ENCODE results near the gene DARS1.

Gene DARS1

DNA sequence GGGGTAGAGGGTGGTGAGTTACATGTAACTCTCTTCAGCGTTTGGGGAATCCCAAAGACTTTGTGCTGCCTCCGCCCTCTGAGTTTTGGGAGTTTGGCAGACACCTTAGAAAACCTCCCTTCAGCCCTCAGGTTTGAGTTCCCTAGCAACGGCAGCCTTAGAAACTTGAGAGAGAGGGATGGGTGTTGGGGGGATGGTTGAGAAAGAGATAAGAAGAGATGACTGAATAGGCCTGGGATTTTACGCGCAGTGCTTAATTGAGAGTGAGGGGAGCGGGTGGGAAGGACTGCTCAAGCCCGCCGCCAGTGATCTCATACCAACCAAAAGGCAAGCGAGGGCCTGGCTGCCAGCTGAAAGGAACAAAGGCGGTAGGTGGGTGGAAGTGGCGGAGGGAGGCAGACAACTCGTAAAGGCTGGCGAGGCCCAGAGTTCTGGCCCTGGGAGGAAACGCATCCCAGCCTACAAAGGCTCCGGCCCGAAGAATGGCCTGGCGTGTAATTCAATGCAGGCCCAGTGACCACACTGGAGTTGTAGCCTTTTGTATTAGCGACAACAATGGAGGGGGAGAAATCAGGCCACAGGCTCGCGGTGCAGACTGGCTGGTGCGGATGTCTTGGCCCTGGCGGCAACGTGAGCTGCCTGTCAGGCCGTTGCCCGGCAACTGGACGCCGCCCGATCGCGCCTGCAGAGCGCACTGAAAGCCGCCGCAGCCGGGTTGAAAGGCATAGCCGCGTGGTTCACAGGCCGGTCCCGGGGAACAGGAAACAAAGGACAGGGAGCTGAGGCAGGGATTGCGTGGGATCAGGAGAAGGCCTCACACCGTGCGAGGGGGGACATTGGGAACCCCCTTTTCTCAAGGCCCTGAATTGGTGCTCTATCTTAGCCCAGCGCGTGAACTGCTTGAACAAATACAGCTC is 39.9 kb upstream of the DARS1 start:
- TF ChIP-seq ESRRG (CRISPR knock-in tag; IDR thresholded peaks at IDR 0.05) (no peak), SNAI2 (CRISPR knock-in tag; IDR thresholded peaks at IDR 0.05) (no peak), ARNTL (CRISPR knock-in tag; IDR thresholded peaks at IDR 0.05; ENCODE audit: borderline replicate concordance, low read depth) (no peak), ZFP3 (CRISPR knock-in tag; IDR thresholded peaks at IDR 0.05) (no peak), GLIS3 (CRISPR knock-in tag; IDR thresholded peaks at IDR 0.05) (no peak), ZFP30 (CRISPR knock-in tag; IDR thresholded peaks at IDR 0.05) (no peak), TOX (CRISPR knock-in tag; IDR thresholded peaks at IDR 0.05; ENCODE audit: borderline replicate concordance) (no peak), OSR1 (CRISPR knock-in tag; IDR thresholded peaks at IDR 0.05) (no peak), ZNF565 (CRISPR knock-in tag; conservative IDR thresholded peaks at IDR 0.05; ENCODE audit: low read depth) (no peak)
- TF ChIP-seq, protein P1, sequence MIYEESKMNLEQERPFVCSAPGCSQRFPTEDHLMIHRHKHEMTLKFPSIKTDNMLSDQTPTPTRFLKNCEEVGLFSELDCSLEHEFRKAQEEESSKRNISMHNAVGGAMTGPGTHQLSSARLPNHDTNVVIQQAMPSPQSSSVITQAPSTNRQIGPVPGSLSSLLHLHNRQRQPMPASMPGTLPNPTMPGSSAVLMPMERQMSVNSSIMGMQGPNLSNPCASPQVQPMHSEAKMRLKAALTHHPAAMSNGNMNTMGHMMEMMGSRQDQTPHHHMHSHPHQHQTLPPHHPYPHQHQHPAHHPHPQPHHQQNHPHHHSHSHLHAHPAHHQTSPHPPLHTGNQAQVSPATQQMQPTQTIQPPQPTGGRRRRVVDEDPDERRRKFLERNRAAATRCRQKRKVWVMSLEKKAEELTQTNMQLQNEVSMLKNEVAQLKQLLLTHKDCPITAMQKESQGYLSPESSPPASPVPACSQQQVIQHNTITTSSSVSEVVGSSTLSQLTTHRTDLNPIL (CRISPR knock-in tag; IDR thresholded peaks at IDR 0.05; ENCODE audit: low read depth), result no peak
- TF ChIP-seq, protein P2, sequence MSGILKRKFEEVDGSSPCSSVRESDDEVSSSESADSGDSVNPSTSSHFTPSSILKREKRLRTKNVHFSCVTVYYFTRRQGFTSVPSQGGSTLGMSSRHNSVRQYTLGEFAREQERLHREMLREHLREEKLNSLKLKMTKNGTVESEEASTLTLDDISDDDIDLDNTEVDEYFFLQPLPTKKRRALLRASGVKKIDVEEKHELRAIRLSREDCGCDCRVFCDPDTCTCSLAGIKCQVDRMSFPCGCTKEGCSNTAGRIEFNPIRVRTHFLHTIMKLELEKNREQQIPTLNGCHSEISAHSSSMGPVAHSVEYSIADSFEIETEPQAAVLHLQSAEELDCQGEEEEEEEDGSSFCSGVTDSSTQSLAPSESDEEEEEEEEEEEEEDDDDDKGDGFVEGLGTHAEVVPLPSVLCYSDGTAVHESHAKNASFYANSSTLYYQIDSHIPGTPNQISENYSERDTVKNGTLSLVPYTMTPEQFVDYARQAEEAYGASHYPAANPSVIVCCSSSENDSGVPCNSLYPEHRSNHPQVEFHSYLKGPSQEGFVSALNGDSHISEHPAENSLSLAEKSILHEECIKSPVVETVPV (CRISPR knock-in tag; IDR thresholded peaks at IDR 0.05), result no peak
- TF ChIP-seq, protein P3, sequence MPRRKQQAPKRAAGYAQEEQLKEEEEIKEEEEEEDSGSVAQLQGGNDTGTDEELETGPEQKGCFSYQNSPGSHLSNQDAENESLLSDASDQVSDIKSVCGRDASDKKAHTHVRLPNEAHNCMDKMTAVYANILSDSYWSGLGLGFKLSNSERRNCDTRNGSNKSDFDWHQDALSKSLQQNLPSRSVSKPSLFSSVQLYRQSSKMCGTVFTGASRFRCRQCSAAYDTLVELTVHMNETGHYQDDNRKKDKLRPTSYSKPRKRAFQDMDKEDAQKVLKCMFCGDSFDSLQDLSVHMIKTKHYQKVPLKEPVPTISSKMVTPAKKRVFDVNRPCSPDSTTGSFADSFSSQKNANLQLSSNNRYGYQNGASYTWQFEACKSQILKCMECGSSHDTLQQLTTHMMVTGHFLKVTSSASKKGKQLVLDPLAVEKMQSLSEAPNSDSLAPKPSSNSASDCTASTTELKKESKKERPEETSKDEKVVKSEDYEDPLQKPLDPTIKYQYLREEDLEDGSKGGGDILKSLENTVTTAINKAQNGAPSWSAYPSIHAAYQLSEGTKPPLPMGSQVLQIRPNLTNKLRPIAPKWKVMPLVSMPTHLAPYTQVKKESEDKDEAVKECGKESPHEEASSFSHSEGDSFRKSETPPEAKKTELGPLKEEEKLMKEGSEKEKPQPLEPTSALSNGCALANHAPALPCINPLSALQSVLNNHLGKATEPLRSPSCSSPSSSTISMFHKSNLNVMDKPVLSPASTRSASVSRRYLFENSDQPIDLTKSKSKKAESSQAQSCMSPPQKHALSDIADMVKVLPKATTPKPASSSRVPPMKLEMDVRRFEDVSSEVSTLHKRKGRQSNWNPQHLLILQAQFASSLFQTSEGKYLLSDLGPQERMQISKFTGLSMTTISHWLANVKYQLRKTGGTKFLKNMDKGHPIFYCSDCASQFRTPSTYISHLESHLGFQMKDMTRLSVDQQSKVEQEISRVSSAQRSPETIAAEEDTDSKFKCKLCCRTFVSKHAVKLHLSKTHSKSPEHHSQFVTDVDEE (CRISPR knock-in tag; IDR thresholded peaks at IDR 0.05), result no peak
- peak; percentile 76 for ATAC-seq

DNA sequence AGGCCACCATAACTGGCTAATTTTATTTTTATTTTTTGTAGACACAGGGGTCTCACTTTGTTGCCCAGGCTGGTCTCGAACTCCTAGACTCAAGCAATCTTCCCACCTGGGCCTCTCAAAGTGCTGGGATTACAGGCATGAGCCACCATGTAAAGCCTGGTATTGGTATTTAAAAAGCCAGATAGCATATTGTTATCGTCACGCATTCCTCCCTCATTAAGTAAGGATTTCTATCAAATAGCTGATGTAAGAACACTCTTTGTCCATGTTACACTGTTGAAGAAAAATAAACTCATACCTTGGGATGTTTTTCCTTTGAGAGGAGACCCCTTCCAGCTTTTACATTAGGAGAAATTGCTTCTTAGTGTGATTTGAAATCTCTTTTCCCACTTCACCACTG is 39.2 kb upstream of the DARS1 start:
- TF ChIP-seq ZFP30 (CRISPR knock-in tag; IDR thresholded peaks at IDR 0.05), result no peak
- TF ChIP-seq ARNTL (CRISPR knock-in tag; IDR thresholded peaks at IDR 0.05; ENCODE audit: borderline replicate concordance, low read depth), result no peak
- TF ChIP-seq ESRRG (CRISPR knock-in tag; IDR thresholded peaks at IDR 0.05), result no peak
- no peak for TF ChIP-seq BACH2 (CRISPR knock-in tag; IDR thresholded peaks at IDR 0.05; ENCODE audit: borderline replicate concordance)
- TF ChIP-seq, protein P1 (CRISPR knock-in tag; IDR thresholded peaks at IDR 0.05; ENCODE audit: low read depth), result no peak
- TF ChIP-seq, protein P3 (CRISPR knock-in tag; IDR thresholded peaks at IDR 0.05), result no peak
- TF ChIP-seq RARB (CRISPR knock-in tag; IDR thresholded peaks at IDR 0.05), result no peak
- no peak for TF ChIP-seq ZNF8 (CRISPR knock-in tag; IDR thresholded peaks at IDR 0.05)
- no peak for TF ChIP-seq OSR1 (CRISPR knock-in tag; IDR thresholded peaks at IDR 0.05)
- no peak for ATAC-seq

DNA sequence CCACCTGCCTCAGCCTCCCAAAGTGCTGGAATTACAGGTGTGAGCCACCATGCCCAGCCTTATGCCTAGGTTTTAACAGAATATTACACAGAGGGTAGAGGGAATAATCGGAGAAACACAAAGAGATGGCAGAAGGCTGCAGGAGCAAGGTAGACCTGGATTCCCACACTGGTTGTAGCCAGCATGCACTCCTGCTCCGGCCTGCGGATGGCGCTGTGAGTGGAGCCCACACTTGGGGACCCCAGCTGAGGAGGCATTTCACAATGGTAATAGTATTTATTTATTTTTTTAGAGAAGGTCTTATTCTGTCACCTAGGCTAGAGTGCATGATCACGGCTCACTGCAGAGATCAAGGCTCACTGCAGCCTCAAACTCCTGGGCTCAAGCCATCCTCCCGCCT is 38.8 kb upstream of the DARS1 start:
- ATAC-seq, result no peak
- TF ChIP-seq GLIS3 (CRISPR knock-in tag; IDR thresholded peaks at IDR 0.05) (no peak), ZFP30 (CRISPR knock-in tag; IDR thresholded peaks at IDR 0.05) (no peak), SNAI2 (CRISPR knock-in tag; IDR thresholded peaks at IDR 0.05) (no peak), ISL1 (CRISPR knock-in tag; IDR thresholded peaks at IDR 0.05) (no peak), ARNTL (CRISPR knock-in tag; IDR thresholded peaks at IDR 0.05; ENCODE audit: borderline replicate concordance, low read depth) (no peak)
- TF ChIP-seq, protein P3 (CRISPR knock-in tag; IDR thresholded peaks at IDR 0.05), result no peak
